ENCODE measurements around the gene COL26A1. TPM values are rescaled to one million over a fixed set of nuclear protein-coding genes. Genes with fewer than 3 reads are reported as not detected.
A peak's percentile ranks its signal among the peaks of the same experiment; 100 is the strongest.

The COL26A1 gene
- total RNA-seq, 2 donors from 2014 or later = not detected

DNA sequence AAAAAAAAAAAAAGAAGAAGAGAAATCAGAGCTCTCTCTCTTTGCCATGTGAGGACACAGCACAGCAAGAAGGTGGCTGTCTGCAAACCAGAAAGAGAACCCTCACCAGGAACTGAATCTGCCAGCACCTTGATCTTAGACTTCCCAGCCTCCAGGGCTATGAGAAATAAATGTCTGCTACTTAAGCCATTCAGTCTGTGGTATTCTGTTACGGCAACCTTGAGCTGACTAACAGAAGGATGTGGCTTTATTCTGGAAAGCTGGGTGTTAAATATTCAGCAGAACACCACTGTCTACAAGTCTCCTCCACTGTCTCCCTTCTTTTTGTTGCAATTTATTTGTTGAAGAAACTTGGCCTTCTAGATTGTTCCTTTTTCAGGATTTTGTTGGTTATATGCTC lies 5.0 kb downstream of the COL26A1 start:
- ATAC-seq = no peak
- no peak for DNase-seq
- intact Hi-C loops (cut with DNase I) = loop anchor here in 1 of 2 donors (5.0 kb wide), 1 partner anchor 170 kb away; no protein-coding TSS in a partner anchor

- DNase-seq (no peak), ATAC-seq (no peak)
- intact Hi-C loops (cut with DNase I) = loop anchor here in 1 of 2 donors (5.0 kb wide), 1 partner anchor 169 kb away; no protein-coding TSS in a partner anchor
These were observed 5.9 kb downstream of the COL26A1 start for GRCh38 chr7:101368422-101369165.

DNA sequence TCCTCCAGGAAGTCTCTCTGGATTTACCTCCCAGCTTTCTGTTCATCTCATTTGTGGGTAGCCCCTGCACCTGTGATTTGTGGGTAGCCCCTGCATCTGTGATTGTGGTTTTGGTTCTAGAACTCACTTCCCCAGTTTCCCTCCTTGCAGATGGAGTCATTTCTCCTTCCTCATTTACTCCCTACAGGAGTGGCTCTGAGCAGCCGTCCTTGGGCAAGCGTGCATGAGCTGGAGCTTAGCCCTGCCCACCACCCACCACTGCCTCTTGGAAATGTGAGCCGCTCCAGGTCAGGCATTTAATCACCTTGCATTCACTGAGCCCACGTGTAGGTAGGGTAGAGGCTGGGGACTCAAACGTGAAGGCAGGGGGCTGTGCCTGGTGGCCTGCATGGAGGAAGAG lies 8.2 kb downstream of the COL26A1 start:
- intact Hi-C loops (cut with DNase I) = no loop called here
- DNase-seq (no peak), ATAC-seq (no peak)

- ATAC-seq (peak; percentile 23 to 41), DNase-seq (peak; percentile 32)
- intact Hi-C loops (cut with DNase I) = no loop called here
These were observed 11.3 kb downstream of the COL26A1 start for GRCh38 chr7:101373812-101374614.

DNA sequence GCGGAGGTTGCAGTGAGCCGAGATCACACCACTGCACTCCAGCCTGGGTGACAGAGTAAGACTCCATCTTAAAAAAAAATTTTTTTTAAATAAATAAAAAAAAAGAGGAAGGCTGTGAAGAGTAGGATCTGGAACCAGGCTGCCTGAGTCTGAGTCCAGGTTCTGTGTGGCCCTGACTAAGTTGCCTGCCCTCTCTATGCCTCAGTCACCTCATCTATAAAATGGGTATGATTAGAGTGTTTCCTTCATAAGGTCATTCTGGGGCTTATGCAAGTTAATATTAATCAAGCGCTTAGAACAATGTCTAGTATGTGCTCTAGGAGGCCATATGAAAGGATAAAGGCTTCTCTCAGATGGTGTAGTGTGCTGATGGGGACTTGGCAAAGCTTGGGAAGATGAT lies 12.3 kb downstream of the COL26A1 start:
- ATAC-seq (no peak), DNase-seq (no peak)
- intact Hi-C loops (cut with DNase I) = no loop called here

- no peak for ATAC-seq
These were observed 13.9 kb downstream of the COL26A1 start for GRCh38 chr7:101376601-101377000.

GRCh38 chr7:101377189-101377736 lies 14.6 kb downstream of the COL26A1 start:
- DNase-seq = no peak
- intact Hi-C loops (cut with DNase I) = no loop called here
- ATAC-seq = no peak

More at GRCh38 chr7:101376601-101377000, 13.9 kb downstream of the COL26A1 start:
- intact Hi-C loops (cut with DNase I) = no loop called here
- DNase-seq = no peak

DNA sequence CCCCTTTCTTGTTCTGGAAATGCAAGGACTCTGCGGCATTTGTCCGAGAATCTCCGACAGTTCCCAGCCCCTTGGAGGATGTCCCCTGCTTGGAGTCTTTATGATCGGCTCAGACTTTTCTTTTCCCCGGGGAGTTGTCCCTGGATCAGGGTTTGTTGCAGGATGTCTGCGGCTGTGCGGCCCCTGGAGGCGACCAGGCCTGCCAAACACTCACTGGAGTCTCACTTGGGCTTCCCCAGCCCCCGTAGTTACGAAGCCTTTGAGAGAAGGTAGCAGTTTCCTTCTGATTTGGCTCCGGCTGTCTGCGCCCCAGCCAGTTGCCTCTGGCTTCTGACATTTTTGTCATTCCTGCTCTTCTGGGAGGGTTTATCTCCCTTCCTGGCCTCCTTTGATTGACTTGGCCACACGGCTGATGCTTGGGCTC lies 16.1 kb downstream of the COL26A1 start:
- ATAC-seq = peak; percentile 14 to 57
- DNase-seq = no peak
- intact Hi-C loops (cut with DNase I) = no loop called here

DNA sequence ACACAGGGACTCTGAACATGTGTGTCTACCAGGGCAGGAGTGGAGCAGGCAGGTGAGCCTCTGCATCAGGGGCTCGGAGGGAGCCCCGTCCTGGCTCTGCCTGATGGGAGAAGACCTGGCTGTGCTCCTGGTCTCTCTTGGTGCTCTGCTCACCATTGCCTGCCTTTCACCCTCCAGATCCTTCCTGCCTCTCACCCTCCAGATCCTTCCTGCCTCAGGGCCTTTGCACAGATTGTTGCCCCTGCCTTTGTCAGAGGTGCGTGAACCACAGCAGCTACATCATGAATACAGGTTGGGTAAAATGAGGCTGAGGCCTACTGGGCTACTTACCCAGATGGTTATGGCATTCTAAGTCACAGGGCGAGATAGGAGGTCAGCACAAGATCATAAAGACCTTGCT lies 16.6 kb downstream of the COL26A1 start:
- DNase-seq = no peak
- no peak for ATAC-seq
- intact Hi-C loops (cut with DNase I) = no loop called here

DNA sequence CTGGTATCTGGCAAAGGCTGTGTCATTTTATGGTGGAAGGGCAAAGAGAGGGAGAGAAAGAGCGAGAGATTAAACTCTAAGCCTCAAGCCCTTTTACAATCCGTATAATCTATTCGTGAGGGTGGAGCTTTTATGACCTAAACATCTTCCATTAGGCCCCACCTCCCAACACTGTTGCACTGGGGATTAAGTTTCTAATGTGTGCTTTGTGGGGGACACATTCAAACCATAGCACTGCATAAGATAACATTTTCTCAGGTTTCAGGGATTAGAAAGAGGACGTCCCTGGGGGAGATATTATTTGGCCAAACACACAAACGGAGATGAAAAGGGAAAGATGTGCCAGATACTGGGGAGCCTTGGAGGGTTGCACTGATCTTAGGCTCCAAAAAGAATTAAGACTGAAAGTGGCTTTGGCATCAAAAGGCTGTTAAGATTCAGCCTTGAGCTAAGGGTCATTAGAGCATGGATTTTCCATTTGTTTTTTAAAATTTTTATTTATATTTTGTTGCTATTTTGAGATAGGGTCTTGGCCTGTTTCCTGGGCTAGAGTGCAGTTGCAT lies 19.0 kb downstream of the COL26A1 start:
- intact Hi-C loops (cut with DNase I) = no loop called here
- DNase-seq (no peak), ATAC-seq (no peak)

GRCh38 chr7:101382937-101383336 lies 20.3 kb downstream of the COL26A1 start:
- ATAC-seq (no peak), DNase-seq (no peak)
- intact Hi-C loops (cut with DNase I) = no loop called here

- DNase-seq = no peak
- intact Hi-C loops (cut with DNase I) = no loop called here
- ATAC-seq = no peak
These were observed 23.5 kb downstream of the COL26A1 start for GRCh38 chr7:101386177-101386557.

GRCh38 chr7:101386558-101387231 lies 24.0 kb downstream of the COL26A1 start:
- DNase-seq (no peak), ATAC-seq (no peak)
- intact Hi-C loops (cut with DNase I) = no loop called here

- DNase-seq (no peak), ATAC-seq (peak; percentile 42 to 63)
- intact Hi-C loops (cut with DNase I) = no loop called here
These were observed 28.2 kb downstream of the COL26A1 start for GRCh38 chr7:101390901-101391301.

DNA sequence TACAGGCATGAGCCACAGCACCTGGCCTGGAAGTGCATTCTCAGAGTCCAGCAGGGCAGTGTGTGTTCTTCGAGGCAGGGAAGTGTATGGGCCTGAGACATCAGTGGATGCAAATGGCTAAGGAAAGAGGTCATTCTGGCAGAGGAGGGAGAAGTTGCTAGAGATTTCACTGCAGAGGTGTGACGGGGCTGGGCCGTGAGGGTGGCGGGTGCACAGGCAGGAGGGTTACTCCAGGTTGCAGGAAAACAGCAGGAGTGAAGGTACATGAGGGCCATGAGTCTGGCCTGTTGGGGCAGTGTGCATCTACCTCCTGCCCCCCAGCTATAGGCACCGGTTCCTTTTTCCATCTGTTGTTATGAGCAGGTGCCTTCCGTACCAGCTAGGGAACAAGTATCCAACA lies 29.3 kb downstream of the COL26A1 start:
- ATAC-seq (no peak), DNase-seq (no peak)
- intact Hi-C loops (cut with DNase I) = no loop called here

- ATAC-seq (no peak), DNase-seq (no peak)
- intact Hi-C loops (cut with DNase I) = no loop called here
These were observed 31.2 kb downstream of the COL26A1 start for GRCh38 chr7:101393865-101394264.

DNA sequence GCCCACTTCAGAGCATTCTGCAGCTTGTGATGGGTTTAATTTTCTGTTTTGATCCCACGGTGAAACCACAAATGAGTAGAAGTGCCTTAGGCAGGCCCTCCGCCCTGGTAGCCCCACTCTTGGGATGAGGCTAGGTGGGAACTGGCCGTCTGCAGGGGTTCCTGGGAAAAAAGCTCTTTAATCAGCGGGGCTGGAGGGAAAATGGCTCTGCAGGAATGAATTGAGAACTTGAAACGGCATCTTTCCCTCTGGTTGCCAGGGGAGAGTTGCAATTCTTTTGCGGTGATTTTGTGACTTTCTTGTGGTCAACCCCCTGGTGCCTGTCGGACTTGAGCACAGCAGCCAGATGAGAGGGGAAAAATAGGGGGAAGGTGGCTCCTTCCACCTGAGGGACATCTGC lies 32.7 kb downstream of the COL26A1 start:
- DNase-seq = no peak
- no peak for ATAC-seq
- intact Hi-C loops (cut with DNase I) = no loop called here

GRCh38 chr7:101397243-101397642 lies 34.6 kb downstream of the COL26A1 start:
- intact Hi-C loops (cut with DNase I) = no loop called here
- ATAC-seq = no peak
- DNase-seq = no peak

DNA sequence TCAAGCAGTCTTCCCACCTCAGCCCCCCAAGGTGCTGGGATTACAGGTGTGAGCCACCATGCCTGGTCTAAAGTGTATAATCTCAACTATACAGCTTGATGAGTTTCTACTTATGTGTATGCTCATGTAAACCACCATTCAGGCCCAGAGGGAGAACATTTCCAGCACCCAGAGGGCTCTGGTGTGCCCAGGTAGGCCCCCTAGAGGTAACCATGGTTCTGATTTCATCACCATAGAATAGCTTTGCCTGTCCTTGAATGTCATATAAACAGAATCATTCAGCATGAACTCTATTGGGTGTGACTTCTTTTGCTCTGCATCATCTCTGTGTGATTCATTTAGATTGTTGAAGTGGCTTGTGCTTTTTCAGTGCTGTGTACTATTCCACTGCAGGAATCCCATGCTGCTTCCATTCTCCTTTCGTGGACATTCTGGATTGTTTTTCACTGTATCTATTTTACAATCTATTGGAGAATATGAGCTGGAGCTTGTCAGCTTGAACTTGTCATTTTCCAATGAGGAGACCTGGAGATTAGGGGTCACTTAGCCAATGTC lies 35.2 kb downstream of the COL26A1 start:
- intact Hi-C loops (cut with DNase I) = no loop called here
- no peak for ATAC-seq
- DNase-seq = no peak
